ENCODE data around the gene UQCRC1. TPM values are rescaled to one million over a fixed set of nuclear protein-coding genes. Genes with fewer than 3 reads are reported as not detected.

The UQCRC1 gene
- total RNA-seq: 100 to 1,000 TPM; 171 to 211 TPM

DNA sequence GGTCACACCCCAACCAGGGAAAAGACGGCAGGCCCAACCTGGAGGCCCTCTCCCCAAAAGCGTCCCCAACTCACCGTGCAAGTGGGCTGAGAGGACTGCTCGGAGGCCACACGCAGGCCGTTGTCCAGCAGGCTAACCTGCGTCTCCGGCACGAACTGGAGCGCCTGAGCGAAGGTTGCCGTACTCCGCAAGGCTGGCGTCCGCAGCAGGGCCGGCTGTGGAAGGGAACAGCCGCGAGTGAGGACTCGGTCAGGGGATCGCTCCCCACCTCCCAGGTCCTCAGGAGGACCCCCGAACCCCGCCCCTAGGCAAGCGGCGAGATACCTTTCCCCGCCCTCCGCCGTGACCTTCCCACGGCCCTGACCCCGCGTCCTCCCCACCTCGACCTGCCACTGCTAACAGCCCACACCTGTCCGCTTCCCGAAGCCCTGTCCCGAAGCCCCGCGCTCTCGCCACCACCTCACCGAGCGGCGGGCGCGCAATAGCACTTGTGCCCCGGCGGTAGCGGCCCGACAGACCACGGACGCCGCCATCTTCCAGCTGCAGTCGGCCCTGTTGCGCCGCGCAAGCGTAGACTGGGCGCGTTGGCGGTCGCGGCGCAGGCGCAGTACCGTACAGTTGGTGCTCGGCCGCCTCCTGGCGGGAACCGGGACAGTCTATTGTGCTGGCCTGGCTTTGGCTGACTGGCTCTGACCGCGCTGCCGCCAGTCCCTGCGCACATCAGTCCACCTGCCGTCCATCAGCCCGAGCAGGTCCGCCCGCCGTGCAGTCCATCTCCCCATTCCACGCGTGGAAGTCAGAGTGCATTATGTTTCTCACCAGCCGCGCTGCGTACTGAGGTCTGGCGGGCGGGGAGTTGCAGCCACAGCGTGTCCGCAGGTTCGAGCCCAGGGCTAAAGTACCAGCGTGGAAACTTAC is at the start of gene UQCRC1:
TSS of gene UQCRC1 (minus strand) at position 559 of the 918 bp plus-strand sequence. CDS start at position 533, 26 bp downstream.
- no peaks in the 10 kb centered on the region for H3K9me3 Mint-ChIP-seq
- H3K27ac Mint-ChIP-seq: peak within 1 kb of the TSS; percentile 81 to 93
- peak; percentile 99 for ATAC-seq
- peaks cover 6% of the 10 kb centered on the region for H3K36me3 Mint-ChIP-seq
- DNase-seq (ENCODE audit: low spot score): peak; percentile 94
- peak within 1 kb of the TSS; percentile 94 for H3K4me3 Mint-ChIP-seq
- H3K4me1 Mint-ChIP-seq (ENCODE audit: low read depth in 2 of 2): peaks cover 20 to 25% of the 10 kb centered on the region in 2 donors
- peaks cover 0 to 2% of the 10 kb centered on the region in 2 donors for H3K27me3 Mint-ChIP-seq

DNA sequence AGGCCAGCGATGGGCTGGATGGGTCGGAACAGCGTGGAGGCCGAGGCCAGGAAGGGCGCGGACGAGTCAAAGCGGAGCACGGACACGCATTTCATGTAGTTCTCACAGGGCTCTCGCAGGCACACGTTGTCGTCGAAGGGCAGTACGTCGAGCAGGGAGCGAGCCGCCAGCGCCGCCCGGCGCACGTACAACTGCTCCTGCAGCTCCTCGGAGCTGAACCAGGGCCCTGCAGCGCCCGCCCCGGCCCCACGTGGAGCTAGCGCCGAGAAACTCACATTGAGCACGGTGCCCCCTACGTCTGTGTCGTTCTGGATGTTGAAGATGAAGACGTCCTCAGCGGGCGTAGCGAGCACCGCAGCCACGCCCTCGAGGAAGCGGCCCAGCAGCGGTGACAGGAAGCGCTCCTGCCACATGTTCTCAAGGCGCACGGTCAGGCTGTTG is 47.4 kb upstream of the UQCRC1 start:
- ATAC-seq (peak in 1 of 2 donors; percentile 10), DNase-seq (ENCODE audit: low spot score) (no peak)
- Mint-ChIP-seq H3K9me3 (no peaks in the 10 kb centered on the region), H3K4me3 (peak overlapping the region; percentile 71), H3K4me1 (ENCODE audit: low read depth in 2 of 2) (peaks cover 10 to 21% of the 10 kb centered on the region in 2 donors), H3K27me3 (peaks cover 0 to 3% of the 10 kb centered on the region in 2 donors), H3K36me3 (no peaks in the 10 kb centered on the region), H3K27ac (peak overlapping the region in 1 of 2 donors; percentile 47)

DNA sequence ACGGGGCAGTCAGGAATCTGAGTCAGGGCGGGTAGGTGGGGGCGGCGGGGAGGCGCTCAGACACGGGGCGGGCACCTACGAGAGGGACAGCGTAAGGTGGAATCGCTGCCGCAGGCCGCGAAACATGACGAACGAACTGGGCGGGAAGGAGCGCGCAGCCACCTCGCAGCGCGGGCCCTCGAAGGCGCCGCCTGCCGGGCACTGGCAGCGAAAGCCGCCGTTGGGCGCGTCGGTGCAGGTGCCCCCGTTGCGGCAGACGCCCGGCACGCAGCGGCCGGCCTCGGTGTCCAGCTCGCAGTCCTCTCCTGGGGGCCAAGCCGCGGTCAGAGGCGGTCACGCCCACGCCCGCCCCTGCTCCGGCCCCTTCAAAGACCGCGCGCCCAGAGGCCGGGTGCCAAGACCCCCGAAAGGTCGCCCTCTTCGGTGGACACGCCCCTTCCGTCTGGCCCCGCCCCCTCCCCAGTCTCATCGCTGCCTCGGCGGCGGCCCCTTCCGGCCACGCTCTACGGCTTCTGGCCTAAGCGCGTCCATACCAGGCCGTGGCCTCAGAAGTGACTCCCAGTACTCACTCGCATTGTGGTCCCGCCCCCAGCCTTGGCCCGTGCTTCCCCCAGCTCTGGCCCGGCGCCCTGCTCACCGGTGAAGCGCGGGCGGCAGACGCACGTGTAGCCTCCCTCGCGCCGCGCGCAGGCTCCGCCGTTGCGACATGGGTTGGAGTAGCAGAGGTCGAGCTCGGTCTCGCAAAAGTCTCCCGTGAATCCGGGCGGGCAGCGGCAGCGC is 46.8 kb upstream of the UQCRC1 start:
- Mint-ChIP-seq H3K4me3 (peak overlapping the region; percentile 71), H3K27ac (peak overlapping the region in 1 of 2 donors; percentile 47), H3K4me1 (ENCODE audit: low read depth in 2 of 2) (peaks cover 6 to 21% of the 10 kb centered on the region in 2 donors), H3K36me3 (no peaks in the 10 kb centered on the region), H3K27me3 (peaks cover 0 to 3% of the 10 kb centered on the region in 2 donors), H3K9me3 (no peaks in the 10 kb centered on the region)
- peak; percentile 85 to 91 for ATAC-seq
- DNase-seq (ENCODE audit: low spot score): peak; percentile 89

DNA sequence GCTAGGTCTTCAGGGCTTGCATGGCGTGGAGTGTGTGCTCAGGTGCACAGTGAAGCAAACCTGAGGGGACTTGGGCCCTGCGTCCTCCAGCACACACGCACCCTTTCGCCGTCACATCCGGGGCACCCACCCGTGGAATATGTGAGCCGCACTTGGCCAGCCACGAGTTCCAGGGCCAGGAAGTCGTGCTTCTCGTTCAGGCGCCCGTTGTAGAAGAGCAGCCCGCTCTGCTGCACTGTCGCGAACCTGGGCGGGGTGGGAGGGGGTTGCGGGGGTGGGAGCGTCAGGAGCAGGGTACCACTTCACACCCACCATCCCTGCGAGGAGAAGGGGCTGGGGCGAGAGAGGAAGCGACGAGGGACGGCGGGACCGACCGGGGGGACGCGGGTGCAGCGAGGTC is 46.2 kb upstream of the UQCRC1 start:
- Mint-ChIP-seq H3K9me3 (no peaks in the 10 kb centered on the region), H3K27me3 (peaks cover 0 to 3% of the 10 kb centered on the region in 2 donors), H3K36me3 (no peaks in the 10 kb centered on the region), H3K27ac (peak overlapping the region in 1 of 2 donors; percentile 39), H3K4me1 (ENCODE audit: low read depth in 2 of 2) (peaks cover 6 to 21% of the 10 kb centered on the region in 2 donors), H3K4me3 (peak overlapping the region; percentile 71)
- DNase-seq (ENCODE audit: low spot score) (no peak), ATAC-seq (peak in 1 of 2 donors; percentile 43)

DNA sequence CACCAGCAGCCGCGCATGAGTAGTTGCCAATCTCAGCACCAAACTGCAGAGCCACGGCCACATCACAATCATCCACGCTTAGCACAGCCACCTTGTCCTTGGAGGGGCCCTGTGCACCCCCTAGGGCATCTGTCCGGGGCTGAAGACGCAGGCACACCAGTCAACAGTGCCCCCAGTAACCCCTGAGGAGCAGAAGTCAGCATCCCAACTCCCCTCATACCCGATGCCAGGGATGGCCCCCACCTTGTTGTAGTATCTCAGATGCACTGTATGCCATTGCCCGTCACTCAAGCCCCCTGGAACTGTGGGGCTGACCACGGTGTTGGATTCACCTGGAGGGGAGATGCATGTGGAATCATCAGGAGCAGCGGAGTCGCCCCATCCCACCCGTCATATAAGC is 45.6 kb upstream of the UQCRC1 start:
- peak overlapping the region in 1 of 2 donors; percentile 39 for H3K27ac Mint-ChIP-seq
- DNase-seq (ENCODE audit: low spot score): no peak
- H3K4me3 Mint-ChIP-seq: peak overlapping the region; percentile 71
- H3K4me1 Mint-ChIP-seq (ENCODE audit: low read depth in 2 of 2): peaks cover 6 to 21% of the 10 kb centered on the region in 2 donors
- peaks cover 0 to 3% of the 10 kb centered on the region in 2 donors for H3K27me3 Mint-ChIP-seq
- H3K36me3 Mint-ChIP-seq: no peaks in the 10 kb centered on the region
- no peaks in the 10 kb centered on the region for H3K9me3 Mint-ChIP-seq
- ATAC-seq: no peak

DNA sequence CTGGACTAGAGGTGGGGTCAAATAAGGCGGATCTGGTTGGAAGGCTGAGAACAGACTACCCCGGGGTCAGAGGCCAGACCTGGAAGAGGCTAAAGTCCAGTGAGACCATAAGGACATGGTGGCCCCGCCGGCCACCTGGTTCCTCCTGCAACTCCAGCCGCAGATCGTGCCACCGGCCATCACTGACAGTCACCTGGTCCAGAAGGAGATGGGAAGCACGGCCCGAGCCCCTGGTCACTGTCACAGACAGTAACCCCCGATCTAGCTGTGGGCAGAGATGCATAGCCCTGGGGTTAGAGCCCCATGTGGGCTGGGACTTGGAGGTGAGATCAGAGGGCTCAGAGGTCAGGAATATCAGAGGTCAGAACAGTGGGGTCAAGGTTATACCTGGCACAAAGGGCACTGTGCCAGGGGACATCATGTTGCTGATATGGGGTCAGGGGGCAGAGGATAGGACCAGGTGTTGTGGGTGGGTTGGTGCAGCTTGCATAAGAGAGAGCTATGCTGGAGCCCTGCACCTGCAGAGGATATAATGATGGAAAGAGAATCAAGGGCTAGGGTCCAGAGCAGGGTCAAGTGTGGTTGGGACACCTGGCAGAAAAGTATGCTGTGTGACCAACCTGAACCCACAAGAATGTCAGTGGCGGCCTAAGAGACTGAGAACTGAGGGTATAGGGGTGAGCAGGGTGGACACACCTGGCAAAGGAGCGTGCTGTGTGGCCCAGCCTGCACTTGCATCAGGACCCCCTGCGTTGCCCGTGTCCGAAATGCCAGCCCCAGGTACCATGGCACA is 43.7 kb upstream of the UQCRC1 start:
- Mint-ChIP-seq H3K36me3 (no peaks in the 10 kb centered on the region), H3K27me3 (no peaks in the 10 kb centered on the region), H3K4me1 (ENCODE audit: low read depth in 2 of 2) (peaks cover 6 to 21% of the 10 kb centered on the region in 2 donors), H3K4me3 (peak overlapping the region; percentile 23), H3K9me3 (no peaks in the 10 kb centered on the region), H3K27ac (no peak overlapping the region)
- DNase-seq (ENCODE audit: low spot score): no peak
- ATAC-seq: no peak

DNA sequence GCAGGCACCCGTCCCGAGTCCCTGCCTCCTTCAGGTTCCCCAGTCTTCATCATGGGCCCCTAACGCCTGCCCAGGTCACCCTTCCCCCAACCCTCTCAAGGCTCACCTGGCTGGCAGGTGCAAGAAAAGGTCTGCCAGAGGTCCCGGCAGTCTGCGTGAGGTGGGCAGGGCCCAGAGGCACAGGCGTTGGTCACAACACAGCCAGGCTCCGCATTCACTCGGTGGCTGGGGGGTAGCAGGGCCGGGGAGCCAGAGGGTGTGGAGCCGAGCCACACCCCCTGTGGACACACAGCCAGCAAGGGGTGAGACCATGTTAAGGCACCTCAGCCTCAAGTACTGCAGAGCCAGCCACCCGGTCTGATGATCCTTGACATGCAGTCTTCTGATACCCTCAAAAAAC is 42.3 kb upstream of the UQCRC1 start:
- DNase-seq (ENCODE audit: low spot score) (no peak), ATAC-seq (no peak)
- no peaks in the 10 kb centered on the region for H3K27me3 Mint-ChIP-seq
- peaks cover 6 to 12% of the 10 kb centered on the region in 2 donors for H3K4me1 Mint-ChIP-seq (ENCODE audit: low read depth in 2 of 2)
- no peaks in the 10 kb centered on the region for H3K9me3 Mint-ChIP-seq
- no peak overlapping the region for H3K4me3 Mint-ChIP-seq
- no peaks in the 10 kb centered on the region for H3K36me3 Mint-ChIP-seq
- no peak overlapping the region for H3K27ac Mint-ChIP-seq

DNA sequence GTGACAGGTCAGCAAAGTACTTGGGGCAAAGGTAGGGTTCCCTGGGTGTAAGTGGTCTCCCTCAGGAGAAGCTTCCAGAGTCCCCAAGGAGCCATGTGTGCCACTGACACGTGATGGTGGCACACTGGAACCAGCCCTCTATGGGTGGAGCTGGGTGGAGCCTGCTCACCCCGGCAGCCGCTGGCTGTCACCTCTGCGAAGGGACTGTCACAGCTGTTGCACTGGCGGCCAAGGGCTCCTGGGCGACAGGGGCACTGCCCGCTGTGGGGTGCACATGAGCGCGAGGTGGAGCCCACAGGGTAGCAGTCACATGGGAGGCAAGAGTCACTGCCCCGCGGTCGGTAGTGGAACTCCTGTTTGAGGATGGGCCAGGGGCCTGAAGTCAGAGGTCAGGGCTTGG is 41.3 kb upstream of the UQCRC1 start:
- Mint-ChIP-seq H3K27me3 (no peaks in the 10 kb centered on the region), H3K27ac (no peak overlapping the region), H3K9me3 (no peaks in the 10 kb centered on the region), H3K36me3 (no peaks in the 10 kb centered on the region), H3K4me3 (no peak overlapping the region), H3K4me1 (ENCODE audit: low read depth in 2 of 2) (peaks cover 6 to 8% of the 10 kb centered on the region in 2 donors)
- ATAC-seq (no peak), DNase-seq (ENCODE audit: low spot score) (no peak)

DNA sequence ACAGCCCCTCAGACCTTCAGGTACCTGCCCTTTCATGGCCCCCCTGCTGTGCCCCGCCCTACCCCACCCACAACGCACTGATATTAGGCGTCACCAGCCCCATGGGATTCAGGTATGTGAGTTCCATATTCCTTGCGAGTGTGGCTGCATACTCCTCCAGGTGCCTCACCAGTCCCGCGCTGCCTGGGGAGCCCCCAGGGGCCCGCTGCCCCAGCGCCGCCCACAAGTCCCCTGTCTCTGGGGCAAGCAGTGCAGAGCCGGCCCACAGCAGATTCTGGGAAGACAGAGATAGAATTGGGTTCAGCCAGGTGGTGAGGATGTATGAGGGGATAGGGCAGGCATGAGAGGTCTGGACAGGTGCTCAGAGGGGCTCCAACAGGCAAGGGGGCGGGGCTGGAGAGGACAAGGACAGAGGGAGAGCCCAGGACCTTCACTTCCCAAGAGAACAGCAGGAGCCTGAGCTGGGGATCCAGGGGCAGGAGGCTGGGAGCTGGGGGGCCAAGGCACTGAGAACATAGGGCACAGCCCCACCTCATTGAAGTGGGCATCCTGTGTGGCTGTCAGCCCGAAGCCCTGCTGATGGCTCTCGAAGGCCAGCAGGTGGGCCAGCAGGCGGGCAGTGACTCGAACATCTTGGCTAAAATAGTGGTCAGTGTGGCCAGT is 38.9 kb upstream of the UQCRC1 start:
- Mint-ChIP-seq H3K4me1 (ENCODE audit: low read depth in 2 of 2) (no peaks in the 10 kb centered on the region), H3K27ac (no peak overlapping the region), H3K27me3 (no peaks in the 10 kb centered on the region), H3K9me3 (no peaks in the 10 kb centered on the region), H3K36me3 (no peaks in the 10 kb centered on the region), H3K4me3 (no peak overlapping the region)
- DNase-seq (ENCODE audit: low spot score) (no peak), ATAC-seq (no peak)

DNA sequence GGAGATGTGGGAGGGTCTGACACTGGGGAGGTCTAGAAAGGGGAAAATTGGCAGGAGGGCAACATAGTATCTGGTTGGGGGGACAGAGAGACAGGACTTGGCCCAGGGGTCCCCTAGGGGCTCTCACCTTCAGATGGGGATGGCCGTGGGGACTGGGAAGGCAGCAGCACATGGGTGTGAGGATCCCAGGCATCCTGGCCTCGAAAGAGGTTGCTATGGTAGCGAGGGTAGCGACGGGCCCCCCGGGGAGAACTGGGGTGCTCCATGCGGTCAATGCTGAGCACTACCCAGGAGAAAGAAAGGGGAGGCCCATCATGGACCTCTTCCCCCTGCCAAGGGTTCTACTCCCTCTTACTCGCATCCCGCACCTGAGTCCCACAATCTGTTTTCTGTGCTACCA is 38.3 kb upstream of the UQCRC1 start:
- Mint-ChIP-seq H3K27ac (no peak overlapping the region), H3K4me1 (ENCODE audit: low read depth in 2 of 2) (no peaks in the 10 kb centered on the region), H3K36me3 (no peaks in the 10 kb centered on the region), H3K27me3 (no peaks in the 10 kb centered on the region), H3K9me3 (no peaks in the 10 kb centered on the region), H3K4me3 (no peak overlapping the region)
- ATAC-seq (no peak), DNase-seq (ENCODE audit: low spot score) (no peak)

DNA sequence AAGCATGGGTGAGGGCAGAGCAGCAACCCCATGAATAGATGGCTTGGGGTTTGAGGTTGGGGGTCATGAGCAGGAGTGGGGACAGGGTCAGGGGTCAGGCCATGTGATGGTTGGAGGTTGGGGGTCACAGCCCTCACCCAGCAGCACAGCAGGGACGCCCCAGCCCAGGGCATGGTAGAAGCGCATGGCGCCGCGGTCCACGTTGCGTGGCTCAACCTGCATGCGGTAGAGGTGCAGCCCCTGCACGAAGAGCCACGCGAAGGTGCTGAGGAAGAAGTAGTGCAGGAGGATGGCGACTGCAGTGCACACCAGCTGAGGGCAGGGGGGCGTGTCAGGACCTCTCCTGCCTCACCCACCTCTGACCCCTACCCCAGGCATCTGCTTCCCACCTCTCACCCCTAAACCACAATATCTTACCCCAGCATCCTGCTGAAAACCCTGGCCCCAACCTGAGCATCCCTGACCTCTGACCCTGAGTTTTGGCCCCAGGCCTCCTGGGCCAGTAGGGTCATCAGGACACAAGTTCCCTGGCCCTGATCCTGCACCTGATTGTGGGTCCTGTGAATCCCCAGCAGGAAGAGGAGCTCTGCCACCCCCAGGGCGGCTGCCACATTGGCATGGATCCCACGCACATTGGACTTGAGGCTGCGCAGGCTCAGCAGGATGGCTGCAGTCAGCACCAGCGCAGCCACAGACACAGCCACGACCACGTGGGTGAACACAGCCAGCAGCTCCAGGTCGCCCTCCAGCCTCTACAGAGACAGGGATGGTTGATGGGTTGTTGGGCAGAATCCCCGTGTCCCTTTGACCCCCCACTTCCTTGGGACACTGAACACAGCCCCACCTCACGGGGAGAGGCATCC is 35.7 kb upstream of the UQCRC1 start:
- no peak for ATAC-seq
- Mint-ChIP-seq H3K27me3 (no peaks in the 10 kb centered on the region), H3K4me1 (ENCODE audit: low read depth in 2 of 2) (no peaks in the 10 kb centered on the region)

DNA sequence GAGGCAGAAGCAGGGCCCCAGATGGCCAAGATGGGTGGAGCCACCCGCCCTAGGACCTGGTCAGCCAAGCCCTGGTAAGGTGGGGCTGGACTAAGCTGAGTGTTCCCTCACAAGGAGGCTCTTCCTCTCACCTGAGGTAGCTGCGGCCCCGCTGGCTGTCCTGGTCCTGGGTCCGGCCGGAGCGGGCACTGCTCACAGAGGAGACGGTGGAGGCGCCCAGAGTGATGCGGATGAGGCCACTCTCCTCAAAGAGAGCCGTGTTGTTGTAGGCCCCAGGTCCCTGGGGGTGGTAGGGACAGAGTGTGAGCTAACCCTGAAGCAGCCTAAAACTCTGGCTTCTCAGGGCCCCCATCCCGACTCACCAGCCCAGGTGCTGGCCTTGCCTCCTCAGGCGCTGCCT is 33.2 kb upstream of the UQCRC1 start:
- Mint-ChIP-seq H3K36me3 (no peaks in the 10 kb centered on the region), H3K9me3 (no peaks in the 10 kb centered on the region), H3K4me1 (ENCODE audit: low read depth in 2 of 2) (no peaks in the 10 kb centered on the region), H3K27ac (no peak overlapping the region), H3K4me3 (no peak overlapping the region), H3K27me3 (no peaks in the 10 kb centered on the region)
- DNase-seq (ENCODE audit: low spot score) (no peak), ATAC-seq (no peak)

More for the DNA sequence above, 35.7 kb upstream of the UQCRC1 start:
- no peak overlapping the region for H3K4me3 Mint-ChIP-seq
- H3K9me3 Mint-ChIP-seq: no peaks in the 10 kb centered on the region
- H3K27ac Mint-ChIP-seq: no peak overlapping the region
- H3K36me3 Mint-ChIP-seq: no peaks in the 10 kb centered on the region
- DNase-seq (ENCODE audit: low spot score): no peak

Data from natural killer cell treated with Interleukin-12 subunit alpha and Interleukin-12 subunit beta and Interleukin-15 and Interleukin-18, amount 100 ng/mL, for 72 hours (primary cell).